K562 (cell line): ENCODE data around the gene LONRF3. TPM values are rescaled to one million over a fixed set of nuclear protein-coding genes. Genes with fewer than 3 reads are reported as not detected.
A peak's percentile ranks its signal among the peaks of the same experiment; 100 is the strongest.

Source experiments
- ELF1 ChIP-seq: fragments of 200-800 bp; sonication (Bioruptor generic); IDR thresholded peaks from 2 replicates; pipeline ENCODE4 v1.6.1; 2016; ENCODE audit warnings: missing genetic modification characterization, missing compliant biosample characterization
- ILF3 ChIP-seq: fragments of 450-650 bp; IDR thresholded peaks from 2 replicates; pipeline ENCODE4 v1.6.1; 2018; ENCODE audit warnings: antibody characterized with exemption, mild to moderate bottlenecking, moderate library complexity, borderline replicate concordance
- KDM4B ChIP-seq, 2 experiments: fragments of 450-650 bp in 1 of 2; sonication (generic) in 1 of 2; IDR thresholded peaks; 2 replicates each; pipeline ENCODE4 v1.6.1; 2016 to 2017; ENCODE audit warnings: borderline replicate concordance in 2 of 2, antibody characterized with exemption in 1 of 2, low read depth in 1 of 2, mild to moderate bottlenecking in 1 of 2
- LCOR ChIP-seq: sonication (generic); formaldehyde crosslinking; IDR thresholded peaks from 2 replicates; pipeline ENCODE4 v1.8.0; 2022; ENCODE audit warnings: mild to moderate bottlenecking, missing genetic modification reagents
- NCOR1 ChIP-seq: fragments of 450-650 bp; IDR thresholded peaks from 2 replicates; pipeline ENCODE4 v1.6.1; 2016; ENCODE audit warnings: mild to moderate bottlenecking, moderate library complexity
- POLR2H ChIP-seq: IDR thresholded peaks from 2 replicates; pipeline ENCODE4 v1.6.1; 2016; ENCODE audit warnings: missing genetic modification characterization, low read depth, mild to moderate bottlenecking, control low read depth, missing compliant biosample characterization, moderate library complexity
- RBM22 ChIP-seq: fragments of 200-400 bp; formaldehyde crosslinking; IDR thresholded peaks from 2 replicates; pipeline ENCODE4 v1.6.1; 2018; ENCODE audit warnings: low read length, low read depth; ENCODE audit not compliant: poor library complexity, severe bottlenecking
- ZNF133 ChIP-seq: fragments of 250-450 bp; sonication (Bioruptor Pico); IDR thresholded peaks from 2 replicates; pipeline ENCODE4 v1.4.0; 2020; ENCODE audit warnings: mild to moderate bottlenecking
- ZNF146 ChIP-seq: IDR thresholded peaks from one replicate; pipeline ENCODE4 v1.6.1; 2018; ENCODE audit warnings: missing compliant biosample characterization; ENCODE audit not compliant: unreplicated experiment
- ZNF551 ChIP-seq: fragments of 250-450 bp; sonication (Bioruptor Pico); IDR thresholded peaks from 2 replicates; pipeline ENCODE4 v1.5.0; 2021; ENCODE audit warnings: mild to moderate bottlenecking, moderate library complexity
- polyA plus RNA-seq, 8 experiments: library from polyadenylated mRNA; depleted of rRNA in 4 of 8; stranded (reverse) in 5 of 8; unstranded in 3 of 8; fragments of >200 nt; fragmentation: Nextera tagmentation in 2 of 8; fragmentation: Illumina TruSeq in 1 of 8; extraction: Ambion mirVana in 2 of 8; extraction: Trizol in 1 of 8; gene quantifications; 2 replicates each; pipeline versions ENCODE4 v1.2.1 to v1.2.3, GENCODE V29; 2011 to 2014; ENCODE audit warnings: inconsistent platforms in 1 of 8, missing spikeins in 1 of 8
- total RNA-seq, 7 experiments: library from RNA; depleted of rRNA in 6 of 7; stranded (reverse); fragments of >200 nt in 6 of 7; fragmentation: Illumina TruSeq in 2 of 7; extraction: Trizol in 2 of 7; gene quantifications; 2 replicates each; pipeline versions ENCODE4 v1.2.1 to v1.2.3, GENCODE V29; 2011 to 2021; ENCODE audit warnings: low replicate concordance in 1 of 7
- TF ChIP-seq, protein P1 (sequence below): fragments of 450-650 bp; IDR thresholded peaks from 2 replicates; pipeline ENCODE4 v1.6.1; 2016; ENCODE audit warnings: antibody characterized with exemption
- TF ChIP-seq, protein P2 (sequence below), 2 experiments: IDR thresholded peaks in 1 of 2; conservative IDR thresholded peaks in 1 of 2; 2 replicates each; pipeline ENCODE4 v1.6.1; 2016; ENCODE audit warnings: low read depth in 2 of 2, mild to moderate bottlenecking in 1 of 2, missing compliant biosample characterization in 1 of 2, missing genetic modification characterization in 1 of 2, moderate library complexity in 1 of 2
- TF ChIP-seq, protein P3 (sequence below): fragments of 200-400 bp; formaldehyde crosslinking; IDR thresholded peaks from 2 replicates; pipeline ENCODE4 v1.6.1; 2017; ENCODE audit warnings: mild to moderate bottlenecking, low read depth, low read length, moderate library complexity
- TF ChIP-seq, protein P4 (sequence below): fragments of 200-800 bp; sonication (Bioruptor generic); IDR thresholded peaks from 2 replicates; pipeline ENCODE4 v1.6.1; 2017; ENCODE audit warnings: missing genetic modification characterization, missing compliant biosample characterization
- TF ChIP-seq, protein P5 (sequence below): sonication (generic); formaldehyde crosslinking; IDR thresholded peaks from 2 replicates; pipeline ENCODE4 v1.8.1; 2023; ENCODE audit warnings: mild to moderate bottlenecking, missing genetic modification reagents
- TF ChIP-seq, protein P6 (sequence below): fragments of 450-650 bp; conservative IDR thresholded peaks from 2 replicates; pipeline ENCODE4 v1.6.1; 2016; ENCODE audit warnings: missing genetic modification characterization, low read depth, mild to moderate bottlenecking, missing compliant biosample characterization, moderate library complexity

LONRF3 gene
- total and polyA plus RNA-seq, 9 of the 15 experiments (the other 6 are each of a cell fraction or from before 2014, with no cell fraction given) = 1.3 to 22.0 (median 8.7) TPM

DNA sequence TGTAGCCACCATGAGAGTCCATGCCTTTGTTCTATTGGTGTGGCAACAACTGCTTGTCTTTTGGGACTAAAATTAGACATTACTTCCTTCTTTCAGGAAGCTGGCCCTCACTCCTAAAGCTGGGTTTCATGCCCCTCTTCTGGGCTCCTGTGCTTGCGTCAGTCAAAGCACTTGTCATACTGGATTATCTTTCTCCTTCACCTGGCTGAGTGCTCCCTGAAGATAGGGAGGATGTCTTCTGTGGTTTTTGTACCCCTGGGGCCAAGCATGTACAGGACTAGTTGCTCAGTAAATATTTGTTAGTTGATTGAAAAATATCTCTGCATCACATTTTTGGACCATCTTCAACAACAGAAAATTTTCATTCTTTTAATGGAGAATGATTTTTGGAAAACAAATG lies 26.1 kb upstream of the LONRF3 start (continued):
- TF ChIP-seq, protein P1, sequence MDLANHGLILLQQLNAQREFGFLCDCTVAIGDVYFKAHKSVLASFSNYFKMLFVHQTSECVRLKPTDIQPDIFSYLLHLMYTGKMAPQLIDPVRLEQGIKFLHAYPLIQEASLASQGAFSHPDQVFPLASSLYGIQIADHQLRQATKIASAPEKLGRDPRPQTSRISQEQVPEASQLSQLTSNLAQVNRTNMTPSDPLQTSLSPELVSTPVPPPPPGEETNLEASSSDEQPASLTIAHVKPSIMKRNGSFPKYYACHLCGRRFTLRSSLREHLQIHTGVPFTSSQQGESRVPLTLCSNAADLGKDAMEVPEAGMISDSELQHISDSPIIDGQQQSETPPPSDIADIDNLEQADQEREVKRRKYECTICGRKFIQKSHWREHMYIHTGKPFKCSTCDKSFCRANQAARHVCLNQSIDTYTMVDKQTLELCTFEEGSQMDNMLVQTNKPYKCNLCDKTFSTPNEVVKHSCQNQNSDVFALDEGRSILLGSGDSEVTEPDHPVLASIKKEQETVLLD = no peak
- TF ChIP-seq KDM4B (IDR thresholded peaks at IDR 0.05; ENCODE audit: borderline replicate concordance in 2 of 2, low read depth in 1 of 2) = no peak
- TF ChIP-seq ILF3 = no peak
- TF ChIP-seq, protein P2, sequence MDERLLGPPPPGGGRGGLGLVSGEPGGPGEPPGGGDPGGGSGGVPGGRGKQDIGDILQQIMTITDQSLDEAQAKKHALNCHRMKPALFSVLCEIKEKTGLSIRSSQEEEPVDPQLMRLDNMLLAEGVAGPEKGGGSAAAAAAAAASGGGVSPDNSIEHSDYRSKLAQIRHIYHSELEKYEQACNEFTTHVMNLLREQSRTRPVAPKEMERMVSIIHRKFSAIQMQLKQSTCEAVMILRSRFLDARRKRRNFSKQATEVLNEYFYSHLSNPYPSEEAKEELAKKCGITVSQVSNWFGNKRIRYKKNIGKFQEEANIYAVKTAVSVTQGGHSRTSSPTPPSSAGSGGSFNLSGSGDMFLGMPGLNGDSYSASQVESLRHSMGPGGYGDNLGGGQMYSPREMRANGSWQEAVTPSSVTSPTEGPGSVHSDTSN (CRISPR knock-in tag; IDR thresholded peaks at IDR 0.05; ENCODE audit: low read depth) = no peak
- TF ChIP-seq, protein P2 (tag; conservative IDR thresholded peaks at IDR 0.05; ENCODE audit: low read depth) = no peak
- peak; percentile 72 for TF ChIP-seq NCOR1
- TF ChIP-seq RBM22 = no peak
- no peak for TF ChIP-seq ZNF551
- TF ChIP-seq, protein P3, sequence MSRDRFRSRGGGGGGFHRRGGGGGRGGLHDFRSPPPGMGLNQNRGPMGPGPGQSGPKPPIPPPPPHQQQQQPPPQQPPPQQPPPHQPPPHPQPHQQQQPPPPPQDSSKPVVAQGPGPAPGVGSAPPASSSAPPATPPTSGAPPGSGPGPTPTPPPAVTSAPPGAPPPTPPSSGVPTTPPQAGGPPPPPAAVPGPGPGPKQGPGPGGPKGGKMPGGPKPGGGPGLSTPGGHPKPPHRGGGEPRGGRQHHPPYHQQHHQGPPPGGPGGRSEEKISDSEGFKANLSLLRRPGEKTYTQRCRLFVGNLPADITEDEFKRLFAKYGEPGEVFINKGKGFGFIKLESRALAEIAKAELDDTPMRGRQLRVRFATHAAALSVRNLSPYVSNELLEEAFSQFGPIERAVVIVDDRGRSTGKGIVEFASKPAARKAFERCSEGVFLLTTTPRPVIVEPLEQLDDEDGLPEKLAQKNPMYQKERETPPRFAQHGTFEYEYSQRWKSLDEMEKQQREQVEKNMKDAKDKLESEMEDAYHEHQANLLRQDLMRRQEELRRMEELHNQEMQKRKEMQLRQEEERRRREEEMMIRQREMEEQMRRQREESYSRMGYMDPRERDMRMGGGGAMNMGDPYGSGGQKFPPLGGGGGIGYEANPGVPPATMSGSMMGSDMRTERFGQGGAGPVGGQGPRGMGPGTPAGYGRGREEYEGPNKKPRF = no peak
- TF ChIP-seq ZNF146 (CRISPR knock-in tag) = no peak
- 0 out of 2 replicates have a peak, but pooled peaks have one; percentile 46 for TF ChIP-seq LCOR (CRISPR knock-in tag)
- TF ChIP-seq, protein P4, sequence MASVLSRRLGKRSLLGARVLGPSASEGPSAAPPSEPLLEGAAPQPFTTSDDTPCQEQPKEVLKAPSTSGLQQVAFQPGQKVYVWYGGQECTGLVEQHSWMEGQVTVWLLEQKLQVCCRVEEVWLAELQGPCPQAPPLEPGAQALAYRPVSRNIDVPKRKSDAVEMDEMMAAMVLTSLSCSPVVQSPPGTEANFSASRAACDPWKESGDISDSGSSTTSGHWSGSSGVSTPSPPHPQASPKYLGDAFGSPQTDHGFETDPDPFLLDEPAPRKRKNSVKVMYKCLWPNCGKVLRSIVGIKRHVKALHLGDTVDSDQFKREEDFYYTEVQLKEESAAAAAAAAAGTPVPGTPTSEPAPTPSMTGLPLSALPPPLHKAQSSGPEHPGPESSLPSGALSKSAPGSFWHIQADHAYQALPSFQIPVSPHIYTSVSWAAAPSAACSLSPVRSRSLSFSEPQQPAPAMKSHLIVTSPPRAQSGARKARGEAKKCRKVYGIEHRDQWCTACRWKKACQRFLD = no peak
- TF ChIP-seq, protein P5, sequence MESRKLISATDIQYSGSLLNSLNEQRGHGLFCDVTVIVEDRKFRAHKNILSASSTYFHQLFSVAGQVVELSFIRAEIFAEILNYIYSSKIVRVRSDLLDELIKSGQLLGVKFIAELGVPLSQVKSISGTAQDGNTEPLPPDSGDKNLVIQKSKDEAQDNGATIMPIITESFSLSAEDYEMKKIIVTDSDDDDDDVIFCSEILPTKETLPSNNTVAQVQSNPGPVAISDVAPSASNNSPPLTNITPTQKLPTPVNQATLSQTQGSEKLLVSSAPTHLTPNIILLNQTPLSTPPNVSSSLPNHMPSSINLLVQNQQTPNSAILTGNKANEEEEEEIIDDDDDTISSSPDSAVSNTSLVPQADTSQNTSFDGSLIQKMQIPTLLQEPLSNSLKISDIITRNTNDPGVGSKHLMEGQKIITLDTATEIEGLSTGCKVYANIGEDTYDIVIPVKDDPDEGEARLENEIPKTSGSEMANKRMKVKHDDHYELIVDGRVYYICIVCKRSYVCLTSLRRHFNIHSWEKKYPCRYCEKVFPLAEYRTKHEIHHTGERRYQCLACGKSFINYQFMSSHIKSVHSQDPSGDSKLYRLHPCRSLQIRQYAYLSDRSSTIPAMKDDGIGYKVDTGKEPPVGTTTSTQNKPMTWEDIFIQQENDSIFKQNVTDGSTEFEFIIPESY (CRISPR knock-in tag) = no peak
- TF ChIP-seq ZNF133 (CRISPR knock-in tag) = no peak
- TF ChIP-seq ELF1 (tag) = no peak
- TF ChIP-seq, protein P6, sequence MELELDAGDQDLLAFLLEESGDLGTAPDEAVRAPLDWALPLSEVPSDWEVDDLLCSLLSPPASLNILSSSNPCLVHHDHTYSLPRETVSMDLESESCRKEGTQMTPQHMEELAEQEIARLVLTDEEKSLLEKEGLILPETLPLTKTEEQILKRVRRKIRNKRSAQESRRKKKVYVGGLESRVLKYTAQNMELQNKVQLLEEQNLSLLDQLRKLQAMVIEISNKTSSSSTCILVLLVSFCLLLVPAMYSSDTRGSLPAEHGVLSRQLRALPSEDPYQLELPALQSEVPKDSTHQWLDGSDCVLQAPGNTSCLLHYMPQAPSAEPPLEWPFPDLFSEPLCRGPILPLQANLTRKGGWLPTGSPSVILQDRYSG (tag) = no peak
- TF ChIP-seq POLR2H (tag) = no peak
